NCI-H1048 (cell line): ENCODE data around the gene TANGO2.

ENCODE experiments used
- DNase-seq: peaks from one replicate; lab custom pipeline; 2025; lab: John Stamatoyannopoulos, UW

Gene TANGO2

DNA sequence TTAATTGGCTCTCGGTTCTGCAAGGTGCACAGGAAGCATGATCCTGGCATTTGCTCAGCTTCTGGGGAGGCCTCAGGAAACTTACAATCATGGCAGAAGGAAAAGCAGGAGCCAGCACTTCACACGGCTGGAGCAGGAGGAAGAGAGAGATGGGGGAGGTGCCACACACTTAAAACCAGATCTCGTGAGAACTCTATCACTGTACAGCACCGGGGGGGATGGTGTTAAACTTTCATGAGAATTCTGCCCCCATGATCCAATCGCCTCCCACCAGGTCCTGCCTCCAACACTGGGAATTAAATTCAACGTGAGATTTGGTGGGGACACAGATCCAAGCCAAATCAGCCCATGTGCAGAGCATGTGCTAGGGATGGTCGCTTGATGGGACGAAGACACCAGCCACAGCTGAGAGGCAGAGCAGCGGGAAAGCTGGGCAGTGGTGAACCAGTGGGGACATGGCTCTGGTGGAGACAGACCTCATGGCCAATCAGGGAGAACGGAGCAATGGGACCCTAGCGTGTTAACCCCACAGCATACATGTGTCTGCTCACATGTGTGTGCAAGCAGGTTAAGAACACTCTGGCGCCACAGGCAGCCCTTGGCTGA is 6.2 kb downstream of the TANGO2 start:
- DNase-seq: no peak

- DNase-seq: no peak
Measured at GRCh38 chr22:20027966-20028854, 7.3 kb downstream of the TANGO2 start.

DNA sequence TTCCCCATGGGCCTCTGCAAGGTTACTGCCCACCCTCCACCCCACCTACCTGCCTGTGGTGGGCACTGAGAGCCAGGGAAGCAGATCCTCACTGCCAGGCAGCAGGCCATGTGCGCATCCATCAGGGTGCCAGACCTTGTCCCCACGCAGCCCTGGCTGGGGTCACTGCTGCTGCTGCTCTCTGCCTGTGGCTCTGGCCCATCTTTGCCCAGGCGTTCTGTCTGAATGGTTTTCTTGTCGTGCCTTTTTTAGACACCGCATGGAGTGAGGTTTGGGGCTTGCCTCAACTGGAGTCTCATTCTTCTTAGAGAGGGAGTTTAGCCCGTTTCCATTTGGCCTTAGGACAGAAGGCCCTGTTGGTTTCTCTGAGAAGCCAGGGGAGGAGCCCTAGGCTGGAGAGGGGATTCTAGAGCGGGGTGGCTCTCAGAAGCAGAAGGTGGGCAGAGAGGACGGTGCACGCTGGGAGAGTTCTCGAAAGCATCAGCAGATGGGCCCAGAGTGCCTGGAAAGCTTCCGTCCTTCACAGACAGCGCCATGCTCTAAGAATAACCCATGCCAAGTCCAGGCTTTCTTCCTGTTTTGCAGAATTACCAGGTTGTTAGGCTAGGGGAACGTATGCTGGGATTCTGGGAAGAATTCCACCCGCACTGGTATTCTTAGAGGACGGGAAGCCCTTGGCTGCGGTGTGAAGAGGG is 8.1 kb downstream of the TANGO2 start:
- DNase-seq: no peak

GRCh38 chr22:20029550-20030225 is 8.8 kb downstream of the TANGO2 start:
- no peak for DNase-seq

GRCh38 chr22:20031732-20032406 is 11.0 kb downstream of the TANGO2 start:
- no peak for DNase-seq

- no peak for DNase-seq
Measured at GRCh38 chr22:20032407-20032991, 11.6 kb downstream of the TANGO2 start.

GRCh38 chr22:20033045-20033706 is 12.3 kb downstream of the TANGO2 start:
- DNase-seq: no peak

DNA sequence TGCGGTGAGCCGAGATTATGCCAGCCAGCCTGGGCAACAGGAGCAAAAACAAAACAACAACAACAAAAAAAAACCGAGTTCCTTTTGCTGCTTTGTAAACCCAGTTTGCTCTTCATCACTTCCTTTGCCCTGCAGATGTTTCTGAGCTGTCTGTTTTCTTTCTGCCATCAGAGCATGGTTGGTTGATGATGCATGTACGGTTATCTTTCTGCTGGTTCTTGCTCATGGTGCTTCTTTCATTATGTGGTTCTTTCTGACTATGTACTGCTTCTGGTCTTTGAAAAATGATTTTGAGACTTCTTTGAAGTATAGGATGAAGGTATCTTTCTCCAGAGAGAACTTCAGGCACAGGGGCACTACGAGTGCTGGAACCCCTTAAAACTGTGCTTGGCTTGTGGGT is 13.2 kb downstream of the TANGO2 start:
- no peak for DNase-seq

DNA sequence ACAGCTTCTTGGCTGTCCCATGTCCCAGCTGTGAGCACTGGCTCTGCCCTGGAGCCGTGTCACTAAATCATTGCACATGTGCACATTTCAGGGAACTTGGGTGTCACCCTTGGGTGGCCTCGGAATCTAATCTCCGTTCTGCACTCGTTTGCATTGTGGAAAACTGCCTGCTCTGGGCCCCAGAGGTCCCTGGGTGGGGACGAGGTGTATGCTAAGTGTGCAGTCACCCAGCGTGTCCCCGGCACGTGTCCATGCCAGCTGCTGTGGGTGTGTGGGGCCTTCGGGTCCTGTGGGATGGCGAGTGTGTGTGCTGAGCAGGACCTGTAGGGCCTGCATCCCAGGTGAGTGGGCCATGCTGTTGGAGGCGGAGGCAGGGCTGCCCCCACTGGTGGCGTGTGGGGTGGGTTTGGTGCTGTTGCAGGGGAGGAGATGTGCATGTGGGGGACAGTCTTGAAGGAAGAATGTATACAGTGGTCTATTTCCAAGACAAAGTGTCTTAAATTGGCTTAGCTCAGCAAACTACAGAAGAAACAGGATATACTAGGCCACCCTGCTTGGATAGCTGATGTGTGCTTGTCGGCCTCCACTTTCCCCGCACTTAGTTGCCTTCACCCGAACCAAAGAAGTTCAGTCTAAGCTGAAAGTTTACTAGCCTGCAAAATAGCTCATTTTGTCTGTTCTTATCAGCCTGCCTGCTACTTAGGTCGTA is 14.6 kb downstream of the TANGO2 start:
- no peak for DNase-seq

- no peak for DNase-seq
Measured at GRCh38 chr22:20036084-20036482, 15.2 kb downstream of the TANGO2 start.

DNA sequence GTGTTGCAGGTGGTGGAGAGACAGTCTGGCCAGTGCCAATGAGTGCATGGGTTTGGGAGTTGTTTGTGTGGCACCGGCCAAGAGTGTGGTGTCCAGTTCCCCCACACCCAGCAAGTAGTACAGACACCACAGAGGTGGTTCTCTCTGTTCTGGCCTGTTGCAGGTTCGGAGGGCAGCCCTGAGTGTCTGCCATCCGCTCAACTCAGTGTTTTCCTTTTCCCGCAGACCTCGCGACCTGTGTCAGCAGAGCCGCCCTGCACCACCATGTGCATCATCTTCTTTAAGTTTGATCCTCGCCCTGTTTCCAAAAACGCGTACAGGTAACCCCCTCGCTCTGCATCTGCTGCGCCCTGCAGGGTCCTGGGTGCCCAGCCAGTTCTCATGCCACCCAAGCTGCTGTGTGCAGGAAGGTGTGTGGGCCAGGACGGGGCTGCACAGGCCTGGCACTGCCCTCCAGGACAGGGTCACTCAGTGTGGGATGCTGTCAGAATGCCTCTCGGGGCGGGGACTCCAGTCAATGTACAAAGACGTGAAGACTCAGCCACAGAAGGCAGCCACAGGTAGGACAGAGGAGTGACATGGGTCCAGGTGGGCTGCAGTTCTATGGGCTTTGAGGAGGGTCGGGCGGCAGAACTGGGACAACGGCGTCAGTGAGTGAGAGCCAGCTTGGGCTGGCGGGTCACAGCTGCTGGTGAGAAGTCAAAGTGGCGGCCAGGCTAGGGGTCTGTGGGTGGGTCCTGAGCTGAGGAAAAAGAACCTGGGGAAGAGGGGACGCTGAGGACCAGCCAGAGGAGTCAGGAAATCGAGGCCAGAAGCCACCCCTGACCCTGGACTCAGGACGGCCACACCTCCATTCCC is 15.9 kb downstream of the TANGO2 start:
- no peak for DNase-seq

- no peak for DNase-seq
Measured at GRCh38 chr22:20037419-20037818, 16.5 kb downstream of the TANGO2 start.

DNA sequence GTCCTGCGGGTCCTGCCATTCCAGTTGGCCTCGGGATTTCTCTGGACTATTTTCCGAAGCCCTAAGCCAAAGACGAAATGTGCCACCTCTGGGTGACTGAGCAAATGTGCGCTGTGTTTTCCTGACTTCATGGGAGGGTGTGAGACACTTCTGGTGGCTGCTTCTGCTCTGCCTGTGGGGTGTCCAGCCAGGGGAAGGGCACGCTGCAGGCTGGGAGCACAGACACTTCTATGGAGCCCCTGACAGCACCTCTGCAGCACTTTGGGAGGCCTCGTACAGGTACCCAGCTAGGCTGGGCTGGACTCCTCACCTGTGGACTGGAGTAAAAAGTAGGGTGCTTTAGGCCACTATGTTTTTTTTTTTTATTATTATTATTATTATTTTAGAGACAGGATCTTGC is 17.7 kb downstream of the TANGO2 start:
- DNase-seq: no peak

DNA sequence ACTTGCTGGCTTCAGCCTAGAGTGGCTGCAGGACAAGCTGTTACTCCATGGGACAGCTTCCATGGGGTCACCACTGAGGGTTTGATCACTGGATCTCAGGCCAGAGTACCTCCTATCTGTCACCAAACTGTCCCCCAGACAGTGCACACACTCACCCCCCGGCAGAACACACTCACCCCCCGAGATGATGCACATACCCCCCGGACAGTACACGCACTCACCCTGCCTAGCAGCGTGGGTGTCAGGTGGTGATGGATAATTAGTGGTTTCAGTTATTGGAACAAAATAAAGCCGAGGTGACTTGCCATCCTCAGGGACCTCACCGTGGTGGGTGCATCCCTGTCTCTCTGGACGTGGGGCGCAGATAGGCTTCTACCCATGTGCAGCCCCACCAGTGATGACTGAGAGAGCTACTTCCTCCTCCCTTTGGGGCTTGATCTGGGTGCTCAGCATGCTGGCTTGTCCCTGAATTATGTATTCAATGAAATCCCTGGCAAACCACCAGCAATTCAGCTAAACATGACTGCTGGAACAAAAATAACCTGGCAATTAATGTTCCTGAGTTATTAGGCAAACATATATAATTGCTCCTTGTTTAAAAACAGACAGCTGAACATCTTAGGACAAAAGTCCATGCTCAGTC is 18.9 kb downstream of the TANGO2 start:
- no peak for DNase-seq

DNA sequence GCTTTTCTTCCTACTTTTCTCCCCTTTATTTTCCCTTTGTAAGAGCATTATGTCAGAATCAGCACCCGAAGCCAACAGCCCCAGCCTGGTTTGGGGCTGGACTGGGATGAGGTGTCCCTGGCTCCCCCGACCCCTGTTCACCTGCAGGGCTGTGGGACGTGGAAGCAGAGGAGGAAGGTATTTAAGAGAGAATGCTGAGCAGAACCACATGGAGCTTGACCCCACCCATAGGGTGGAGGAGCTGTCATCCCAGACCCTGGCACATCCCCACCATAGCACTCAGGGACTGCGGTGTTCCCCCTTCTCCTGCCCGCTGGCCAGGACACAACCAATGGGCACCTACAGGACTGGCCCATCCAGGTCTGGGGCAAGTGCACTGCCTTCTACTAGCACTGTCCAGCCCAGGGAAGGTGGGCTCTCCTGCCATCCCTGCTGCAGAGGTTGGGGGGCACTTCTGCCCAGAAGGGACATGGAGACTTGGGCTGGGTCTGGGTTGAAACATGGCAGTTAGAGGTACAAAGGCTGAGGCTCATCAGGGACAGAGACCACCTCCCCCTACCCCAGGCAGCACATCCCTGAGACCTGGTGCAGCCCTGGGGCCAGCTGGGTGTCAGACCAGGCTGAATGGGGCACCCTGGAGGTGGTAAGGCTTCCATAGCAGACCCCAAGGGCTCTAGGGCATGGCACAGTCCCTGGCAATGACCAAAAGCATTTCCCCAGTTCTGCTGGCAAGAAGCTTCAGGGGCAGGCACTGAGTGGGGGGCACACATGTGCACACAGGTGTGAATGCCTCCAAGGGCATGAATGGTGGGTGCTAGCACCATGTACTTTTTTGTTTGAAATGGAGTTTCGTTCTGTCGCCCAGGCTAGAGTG is 19.7 kb downstream of the TANGO2 start:
- DNase-seq: no peak

- no peak for DNase-seq
Measured at GRCh38 chr22:20043057-20043996, 22.4 kb downstream of the TANGO2 start.

DNA sequence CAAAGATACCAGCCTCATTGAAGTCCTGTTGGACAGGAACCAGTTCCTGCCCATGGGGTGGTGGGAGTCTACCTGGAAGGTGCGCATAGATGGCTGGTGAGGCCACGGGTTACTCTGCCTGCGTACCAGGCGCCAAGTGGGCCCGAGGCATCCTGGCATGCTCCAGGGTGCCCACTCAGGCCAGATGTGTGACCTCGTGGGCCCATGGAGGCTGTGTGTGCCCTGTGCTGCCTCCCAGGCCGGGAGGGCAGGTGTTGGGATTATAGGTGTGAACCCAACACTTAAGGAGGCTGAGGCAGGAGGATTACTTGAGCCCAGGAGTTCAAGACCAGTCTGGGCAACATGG is 23.1 kb downstream of the TANGO2 start:
- no peak for DNase-seq
